Non-pigmented ciliary epithelial cell (primary cell): ENCODE results near the gene PSMG1.
"Not testable (repeated sequence)": the region's sequence is repeated elsewhere in the genome, so short reads cannot be mapped to it uniquely, and the experiment has no call there.

ENCODE experiments used
- DNase-seq: peaks from one replicate; pipeline ENCODE4 v3.0.0-alpha.2; 2010; ENCODE audit warnings: low read depth

Gene PSMG1

DNA sequence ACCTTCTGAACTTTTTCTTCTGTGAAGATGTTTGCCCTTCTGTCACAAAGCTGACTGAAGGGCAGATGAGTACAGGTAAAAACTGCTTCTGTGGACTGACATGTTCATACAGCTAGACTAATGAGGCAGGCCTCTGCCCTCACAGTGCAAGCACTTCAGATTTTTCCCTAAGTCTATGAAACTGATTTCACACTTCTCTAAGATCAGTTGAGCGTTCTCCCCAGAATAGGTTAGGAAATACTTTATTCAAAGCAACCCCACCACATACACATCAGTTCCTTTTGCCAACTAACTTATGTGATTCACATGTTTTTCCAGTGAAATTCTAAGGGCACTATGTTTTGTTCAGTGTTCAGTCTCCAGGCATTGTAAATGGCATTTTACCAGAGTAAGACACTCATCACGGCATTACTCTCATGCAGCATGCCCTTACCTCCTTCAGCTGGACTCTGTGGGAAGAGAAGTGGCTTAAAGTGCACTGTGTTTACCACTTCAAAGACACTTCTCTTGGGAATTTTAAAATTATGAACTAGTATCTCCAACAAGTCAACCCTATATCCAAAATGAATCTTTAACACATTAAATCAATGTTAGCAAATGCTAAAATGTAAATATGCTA lies 5.4 kb upstream of the PSMG1 start:
- no peak for DNase-seq

DNA sequence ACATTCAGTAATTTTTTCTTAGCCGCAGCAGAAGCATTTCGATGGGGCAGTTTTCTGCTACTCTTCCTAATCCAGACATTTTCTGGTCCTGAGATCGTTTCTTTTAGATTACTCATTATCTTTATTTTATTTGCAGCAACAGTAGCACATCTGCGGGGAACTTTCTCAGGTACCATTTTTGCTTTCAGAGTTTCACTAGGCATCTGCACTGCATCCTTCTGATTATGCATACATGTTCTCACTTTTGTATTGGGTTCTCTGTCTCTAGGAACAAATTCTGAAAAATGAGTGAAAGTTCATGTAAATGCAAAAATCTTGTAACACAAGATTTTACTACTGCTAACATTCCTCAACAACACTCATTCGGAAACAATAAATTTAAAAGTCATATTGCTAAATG lies 3.9 kb upstream of the PSMG1 start:
- no peak for DNase-seq

DNA sequence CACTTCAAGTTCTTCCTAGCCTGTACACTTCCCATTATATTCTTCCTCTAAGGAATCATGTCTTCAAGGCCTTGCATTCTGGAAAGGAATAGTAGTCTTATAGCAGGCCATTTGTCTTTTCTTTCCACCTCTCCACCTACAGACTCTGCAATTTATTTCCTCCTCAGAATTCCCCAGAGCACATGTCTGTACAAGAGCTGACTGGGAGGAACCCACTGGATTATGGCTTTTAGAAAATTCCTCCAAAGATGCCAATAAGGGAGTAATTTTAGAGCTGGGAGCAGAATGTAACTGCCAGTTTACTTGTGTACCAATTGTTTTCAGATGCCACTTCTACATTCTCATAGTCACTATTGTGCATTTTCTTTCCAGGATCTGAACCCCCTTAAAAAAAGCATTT lies 3.4 kb upstream of the PSMG1 start:
- DNase-seq, result no peak

DNA sequence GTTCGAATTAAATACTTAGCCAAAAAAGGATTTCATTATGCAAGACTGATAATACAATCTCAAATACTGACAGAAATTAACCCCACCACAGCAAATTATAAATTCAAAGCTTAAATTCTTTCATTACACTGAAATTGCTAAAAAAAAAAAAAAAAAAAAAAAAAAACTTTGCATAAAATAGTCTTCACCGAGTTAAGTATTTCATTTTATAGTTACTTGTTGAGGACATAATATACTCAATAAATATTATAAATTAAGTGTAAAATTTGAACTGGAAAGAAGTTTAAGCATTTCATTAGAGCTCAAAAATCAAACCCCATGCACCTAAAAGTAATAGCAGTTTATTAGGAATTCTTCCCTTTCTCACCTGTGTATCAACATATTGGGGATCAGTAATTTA lies 1.9 kb upstream of the PSMG1 start:
- DNase-seq, result no peak

DNA sequence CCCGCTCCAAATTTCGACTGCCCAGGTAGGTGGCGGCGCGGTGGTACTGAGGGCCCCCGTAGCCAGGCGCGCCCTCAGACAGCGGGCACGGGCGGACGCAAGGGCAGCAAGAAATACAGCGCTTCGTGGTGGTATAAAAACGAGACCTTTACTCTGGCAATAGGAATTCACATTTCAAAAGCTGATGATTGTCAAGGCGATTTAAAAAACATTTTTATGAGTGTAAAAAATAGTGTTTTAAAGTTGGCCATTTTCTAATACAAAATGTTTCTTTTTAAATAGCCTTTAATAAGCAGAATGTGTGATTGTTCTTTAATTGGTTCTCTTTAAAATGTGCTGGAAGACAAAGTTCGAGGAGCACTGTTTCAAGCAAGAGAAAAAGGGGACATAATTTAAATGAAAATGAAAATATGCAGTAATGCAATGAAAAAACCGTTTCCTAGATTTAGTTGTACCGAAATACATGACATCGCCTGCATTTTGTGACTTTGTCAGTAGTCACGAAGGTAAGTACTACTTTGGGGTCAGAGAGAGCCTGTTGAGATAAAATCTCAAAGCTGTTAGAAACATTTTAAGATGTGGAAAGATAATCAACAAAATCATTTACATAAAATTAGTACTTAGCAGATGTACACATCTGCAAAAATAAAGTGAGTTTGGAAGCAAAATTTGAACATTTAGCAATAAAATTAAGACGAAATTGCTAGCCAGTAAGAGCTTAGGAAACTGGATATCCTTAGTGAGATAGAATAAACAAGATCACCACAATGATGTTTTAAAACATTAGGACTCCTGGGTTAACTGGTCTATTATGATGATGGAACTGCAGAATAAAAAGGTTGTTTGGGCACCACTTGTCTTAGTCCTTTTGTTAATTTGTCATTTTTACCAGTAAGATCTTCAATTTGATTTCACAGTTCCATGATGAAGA lies 1.1 kb upstream of the PSMG1 start:
- no peak for DNase-seq

DNA sequence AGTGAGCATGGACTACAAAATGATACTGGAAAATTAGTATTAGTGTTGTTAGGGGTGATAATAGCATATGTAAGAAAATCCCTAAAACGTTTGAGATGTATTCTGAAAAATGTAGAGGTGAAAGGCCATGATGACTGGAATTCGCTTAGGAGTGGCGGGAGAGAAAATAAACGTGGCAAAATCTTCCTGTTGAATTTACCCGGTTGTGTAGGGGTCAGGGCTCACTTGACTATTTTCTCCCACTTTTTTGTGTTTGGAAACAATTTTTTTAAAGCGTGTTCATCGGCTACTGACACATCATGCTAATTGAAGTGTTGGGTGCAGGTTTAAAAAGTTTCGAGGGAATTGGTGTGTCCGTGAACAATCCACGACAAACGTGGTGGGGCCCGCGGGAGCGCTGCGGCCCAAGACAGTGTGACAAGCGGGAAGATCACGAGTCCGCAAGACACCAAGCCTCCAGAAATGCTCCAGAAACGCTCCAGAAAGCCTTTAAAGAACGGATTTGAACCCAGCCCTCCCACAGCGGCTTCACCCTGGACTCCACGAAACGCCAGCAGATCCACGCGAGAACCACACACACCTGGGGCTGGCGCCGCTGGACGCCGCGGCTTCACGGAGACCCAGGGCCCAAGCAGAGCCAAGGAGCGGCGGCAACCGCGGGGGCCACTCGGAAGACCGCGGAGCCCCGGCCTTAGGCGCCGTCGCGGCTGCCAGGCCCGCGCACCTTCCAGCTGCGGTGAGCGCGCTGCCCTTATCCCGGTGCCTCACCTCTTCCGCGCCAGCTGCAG lies 573 bp downstream of the PSMG1 start:
- no peak for DNase-seq

DNA sequence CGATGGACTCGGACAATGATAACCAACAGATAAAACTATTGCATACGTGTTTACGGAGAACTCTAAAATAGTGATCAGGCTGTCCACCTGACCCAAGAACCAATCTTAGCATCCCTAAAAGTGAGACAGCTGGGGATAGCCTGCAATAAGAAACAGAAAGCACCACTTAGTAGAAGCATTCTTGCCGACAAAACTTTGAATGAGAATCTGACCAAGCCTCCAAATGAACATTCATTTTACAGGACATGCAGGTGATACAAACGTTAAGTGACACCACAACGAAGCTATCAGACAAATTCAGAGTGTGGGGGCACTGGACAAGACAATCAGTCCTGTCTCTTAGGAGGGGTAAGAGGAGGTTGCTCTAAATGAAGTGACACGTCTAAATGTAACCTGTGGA lies 1.2 kb downstream of the PSMG1 start:
- no peak for DNase-seq

DNA sequence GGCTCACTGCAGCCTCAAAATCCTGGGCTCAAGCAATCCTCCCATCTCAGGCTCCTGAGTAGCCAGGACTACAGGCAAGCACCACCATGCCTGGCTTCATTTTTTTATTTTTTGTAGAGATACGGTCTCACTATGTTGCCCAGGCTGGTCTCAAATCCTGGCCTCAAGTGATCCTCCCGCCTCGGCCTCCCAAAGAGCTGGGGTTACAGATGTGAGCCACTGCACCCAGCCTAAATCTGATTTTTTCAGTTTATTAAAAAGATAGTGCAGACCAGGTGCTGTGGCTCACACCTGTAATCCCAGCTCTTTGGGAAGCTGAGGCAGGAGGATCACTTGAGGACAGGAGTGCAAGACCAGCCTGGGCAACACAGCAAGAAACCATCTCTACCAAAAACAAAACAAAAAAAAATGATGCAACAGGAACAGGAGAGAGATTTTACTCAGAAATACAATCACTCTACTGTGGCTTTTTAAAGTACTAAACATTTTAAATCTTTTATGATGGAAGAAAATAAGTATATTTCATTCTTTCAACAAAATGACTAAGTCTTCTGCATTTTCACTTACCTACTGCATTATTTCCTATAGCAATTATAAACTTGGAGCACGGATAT lies 1.9 kb downstream of the PSMG1 start:
- DNase-seq, result no peak

DNA sequence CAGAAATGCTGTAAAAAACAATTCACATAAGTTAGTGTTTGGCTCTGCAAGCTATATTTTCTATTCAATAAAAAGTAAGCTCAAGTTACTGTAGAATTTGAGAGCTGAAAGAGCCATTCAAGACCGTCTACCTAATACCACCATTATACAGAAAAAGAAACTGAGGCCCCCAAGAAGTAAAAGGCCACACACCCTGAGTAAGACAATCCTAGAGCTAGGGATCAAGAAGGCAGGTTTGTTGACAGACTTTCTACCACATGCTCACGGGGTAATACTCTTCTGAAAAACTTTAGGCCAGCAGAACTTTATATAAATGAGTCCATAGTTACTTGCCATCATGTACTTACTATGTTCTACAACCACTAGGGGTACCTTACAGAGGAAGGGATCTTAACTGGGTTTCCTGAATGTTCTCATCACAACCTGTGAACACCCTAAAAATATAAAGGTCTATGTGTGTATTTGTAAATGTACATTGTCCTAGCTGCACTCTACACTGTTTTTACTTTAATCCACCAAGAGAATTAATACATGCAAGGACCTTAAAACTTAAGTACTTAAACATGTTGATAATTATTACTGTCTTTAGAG lies 2.7 kb downstream of the PSMG1 start:
- no peak for DNase-seq

DNA sequence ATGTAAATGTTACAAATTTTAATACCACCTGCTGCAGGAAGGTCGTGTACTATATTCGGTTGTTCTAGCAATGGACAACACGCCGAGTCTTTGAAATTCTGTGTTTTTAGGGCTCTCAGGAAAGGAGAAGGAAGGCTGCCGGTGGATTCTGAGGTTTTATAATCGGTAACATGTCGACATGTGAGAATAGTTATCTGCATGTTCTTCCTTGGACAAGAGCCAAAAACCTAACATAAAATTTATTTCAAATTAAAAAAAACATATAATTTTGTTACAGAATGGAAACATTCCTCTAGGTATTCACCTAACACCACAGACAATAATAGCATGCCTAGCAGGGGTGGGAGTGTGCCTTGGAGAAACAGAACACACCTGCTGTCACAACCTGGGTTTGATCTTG lies 4.8 kb downstream of the PSMG1 start:
- no peak for DNase-seq

DNA sequence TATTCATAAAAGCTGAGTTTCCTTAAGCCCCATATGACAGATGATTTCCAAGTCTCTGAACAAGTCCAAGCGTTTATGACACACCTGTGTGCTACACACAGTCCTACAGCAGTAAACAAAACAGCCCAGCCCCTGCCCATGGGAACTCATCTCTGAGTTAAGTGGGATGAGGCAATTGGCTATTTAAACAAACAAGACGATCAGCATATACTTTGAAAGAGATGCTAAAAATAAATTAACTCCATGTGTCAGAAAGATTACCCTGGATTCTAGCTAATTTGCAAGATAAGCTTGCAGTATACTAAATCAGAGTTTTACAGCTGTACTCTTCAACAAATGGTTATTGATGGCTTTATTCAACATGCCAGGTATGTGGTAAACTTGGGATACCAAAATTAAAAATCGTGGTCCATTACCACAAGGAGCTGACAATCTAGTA lies 7.0 kb downstream of the PSMG1 start:
- no peak for DNase-seq

DNA sequence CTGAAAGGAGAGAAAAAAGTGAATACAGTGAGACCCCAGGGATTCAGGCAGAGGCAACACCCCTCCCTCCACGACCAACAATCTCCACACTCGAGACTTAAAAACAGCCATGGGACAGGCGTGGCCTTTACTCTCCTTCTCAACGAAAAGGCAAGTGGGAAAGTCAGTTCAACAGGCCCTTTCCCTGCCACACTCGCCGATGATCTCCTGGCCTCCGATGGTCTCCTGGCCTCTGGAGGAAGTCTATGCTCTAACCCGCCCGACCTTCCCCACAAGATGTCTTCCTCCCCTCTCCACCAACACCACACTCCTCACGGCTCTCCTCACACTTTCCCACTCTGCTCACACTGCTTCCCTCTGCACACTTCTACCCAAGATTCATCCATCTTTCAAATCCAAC lies 7.6 kb downstream of the PSMG1 start:
- DNase-seq, result no peak

DNA sequence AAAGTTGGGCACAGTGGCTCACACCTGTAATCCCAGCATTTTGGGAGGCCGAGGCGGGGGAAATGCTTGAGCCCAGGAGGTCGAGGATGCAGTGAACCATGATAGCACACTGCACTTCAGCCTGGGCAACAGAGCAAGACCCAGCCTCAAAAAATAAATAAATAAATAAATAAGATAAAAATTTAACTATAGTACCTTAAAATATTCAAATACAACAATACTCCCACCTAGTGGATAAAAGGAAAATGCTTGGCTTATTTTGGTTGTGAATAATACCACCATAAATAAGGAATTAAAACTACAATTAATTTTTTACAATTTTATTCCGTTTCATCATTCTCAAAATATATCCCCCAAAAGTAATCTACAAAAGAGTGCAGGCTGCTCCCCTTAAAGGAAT lies 8.1 kb downstream of the PSMG1 start:
- no peak for DNase-seq

DNA sequence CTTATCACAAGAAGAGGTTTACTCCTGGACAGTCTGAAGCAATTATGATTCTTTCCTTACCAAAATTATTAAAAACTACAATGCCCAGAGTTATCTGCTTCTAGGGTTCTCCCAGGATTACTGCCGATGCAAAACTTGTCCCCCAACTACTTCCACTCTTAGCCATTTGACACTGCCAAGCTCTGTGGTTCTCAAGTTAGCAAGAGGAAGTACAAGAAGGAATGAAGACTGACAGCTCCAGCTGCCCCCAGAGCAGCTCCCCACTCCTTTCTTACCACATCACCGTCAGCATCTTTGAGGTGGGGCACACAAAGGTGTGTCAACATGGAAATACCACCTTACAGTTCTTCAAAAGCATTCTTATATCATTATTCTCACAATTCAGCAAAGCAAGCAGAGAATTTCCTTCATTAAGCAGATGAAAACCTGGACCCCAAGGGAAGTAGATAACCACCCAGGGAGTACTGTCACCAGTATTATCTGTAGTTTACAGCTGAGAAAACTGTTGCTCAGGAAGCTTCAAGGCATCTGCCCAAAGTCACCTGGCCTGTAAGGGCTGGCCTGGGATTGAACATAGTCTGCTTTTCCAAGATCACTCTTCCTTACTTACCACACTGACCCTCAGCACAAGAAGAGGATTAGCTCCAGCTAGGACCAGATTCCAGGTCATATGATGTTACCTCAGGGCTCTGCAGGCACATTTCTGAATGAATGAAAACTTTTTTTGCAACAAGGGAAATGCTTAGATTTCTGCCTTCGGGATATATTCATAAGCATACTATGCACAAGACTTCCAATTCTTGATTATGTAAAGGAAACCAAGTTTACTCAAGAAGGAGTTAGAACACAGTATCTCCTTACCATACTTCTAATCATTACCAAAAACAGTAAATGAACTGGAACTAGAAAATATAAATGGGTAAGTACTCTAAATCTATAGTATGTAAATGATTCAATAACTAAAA lies 9.3 kb downstream of the PSMG1 start:
- no peak for DNase-seq

DNA sequence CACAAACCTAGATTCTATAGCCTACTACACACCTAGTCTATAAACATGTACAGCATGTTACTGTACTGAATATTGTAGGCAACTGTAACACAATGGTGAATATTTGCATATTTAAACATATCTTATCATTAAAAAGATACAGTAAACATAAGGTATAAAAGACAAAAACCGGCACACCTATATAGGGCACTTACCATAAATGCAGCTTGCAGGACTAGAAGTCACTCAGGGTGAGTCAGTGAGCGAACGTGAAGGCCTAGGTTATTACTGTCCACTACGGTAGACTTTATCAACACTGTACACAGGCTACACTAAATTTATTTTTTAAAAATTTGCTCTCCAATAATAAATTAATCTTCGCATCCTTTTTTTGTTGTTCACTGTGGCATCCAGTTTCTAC lies 13.3 kb downstream of the PSMG1 start:
- no peak for DNase-seq

DNA sequence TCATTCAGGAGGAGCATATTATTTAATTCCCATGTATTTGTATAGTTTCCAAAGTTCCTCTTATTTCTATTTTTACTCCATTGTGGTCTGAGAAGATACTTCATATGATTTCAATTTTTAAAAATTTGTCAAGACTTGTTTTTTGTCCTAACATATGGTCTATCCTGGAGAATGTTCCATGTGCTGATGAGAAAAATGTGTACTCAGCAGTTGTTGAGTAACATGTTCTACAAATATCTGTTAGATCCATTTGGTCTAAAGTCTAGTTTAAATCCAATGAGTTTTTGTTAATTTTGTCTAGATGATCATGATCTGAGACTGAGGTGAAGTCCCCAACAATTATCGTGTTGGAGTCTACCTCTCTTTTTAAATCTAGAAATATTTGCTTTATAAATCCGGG lies 14.5 kb downstream of the PSMG1 start:
- DNase-seq, result no peak

DNA sequence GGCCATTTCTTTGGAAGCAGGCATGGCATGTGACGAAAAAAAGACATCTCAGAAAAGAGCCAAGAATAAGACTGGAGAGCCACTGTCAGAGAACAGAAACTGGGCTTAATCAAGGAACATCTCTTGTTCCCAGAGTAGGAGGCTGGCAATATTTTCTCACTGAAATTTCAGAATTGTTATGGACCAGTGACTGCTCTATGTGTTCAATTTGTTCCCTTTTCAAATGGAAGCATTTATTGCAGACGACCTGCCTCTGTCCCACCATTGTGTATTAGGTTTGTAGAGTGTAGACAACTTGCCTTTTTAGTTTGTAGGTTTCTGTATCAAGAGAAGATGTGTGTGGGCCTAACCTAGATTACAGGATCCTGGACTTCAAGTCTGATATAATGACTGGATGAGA lies 18.7 kb downstream of the PSMG1 start:
- DNase-seq, result no peak

DNA sequence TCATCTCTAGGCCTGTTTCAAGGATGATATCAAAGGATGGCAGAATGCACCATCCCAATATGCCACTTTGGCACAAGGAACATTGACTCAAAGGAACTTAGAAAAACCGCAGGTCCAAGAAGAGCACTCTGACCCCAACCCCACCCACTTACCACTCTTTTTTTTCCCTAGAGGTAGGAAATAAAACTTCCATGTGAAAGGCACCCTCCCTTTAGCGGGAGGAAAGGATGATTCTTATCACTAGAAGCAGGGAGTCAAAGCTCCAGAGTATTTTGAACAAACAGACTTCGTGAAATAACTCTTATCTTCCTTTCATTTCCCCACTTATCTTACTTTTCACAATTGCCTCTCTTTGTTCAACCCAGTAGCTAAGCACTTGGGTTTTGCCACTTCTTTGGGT lies 22.2 kb downstream of the PSMG1 start:
- DNase-seq, result no peak

DNA sequence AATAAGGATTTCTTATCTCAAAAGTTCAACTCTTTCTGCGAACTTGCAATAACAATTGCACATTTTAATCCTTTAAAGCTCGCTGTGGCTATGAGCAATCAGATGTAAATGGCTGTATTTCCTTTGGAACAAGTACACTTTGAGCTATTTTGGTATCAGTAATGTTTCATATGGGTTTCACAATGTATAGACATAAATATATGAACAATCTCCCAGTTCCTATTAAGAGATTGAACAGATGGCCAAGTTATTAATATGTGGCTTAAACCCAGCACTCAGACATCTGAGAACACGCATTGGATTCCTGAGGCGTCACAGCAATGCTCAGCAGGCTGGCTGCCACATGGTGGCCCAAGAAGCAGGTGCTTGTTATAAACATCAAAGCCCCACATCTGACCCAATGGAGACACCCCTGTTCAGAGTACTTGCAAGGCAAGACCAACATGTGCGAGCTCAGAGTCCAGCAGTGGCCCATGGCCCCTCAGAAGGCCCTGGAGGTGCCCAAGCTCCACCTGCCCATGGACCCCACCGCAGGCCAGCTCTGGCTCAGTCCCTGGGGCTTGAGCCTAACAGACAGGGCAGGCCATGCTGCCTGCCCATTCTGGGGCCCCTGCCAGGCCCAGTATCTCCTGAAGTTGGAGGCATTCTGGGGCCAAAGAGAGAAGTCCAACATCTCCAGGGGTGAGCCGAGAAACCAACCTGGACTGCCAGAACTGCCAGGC lies 23.7 kb downstream of the PSMG1 start:
- DNase-seq, result peak; percentile 56

DNA sequence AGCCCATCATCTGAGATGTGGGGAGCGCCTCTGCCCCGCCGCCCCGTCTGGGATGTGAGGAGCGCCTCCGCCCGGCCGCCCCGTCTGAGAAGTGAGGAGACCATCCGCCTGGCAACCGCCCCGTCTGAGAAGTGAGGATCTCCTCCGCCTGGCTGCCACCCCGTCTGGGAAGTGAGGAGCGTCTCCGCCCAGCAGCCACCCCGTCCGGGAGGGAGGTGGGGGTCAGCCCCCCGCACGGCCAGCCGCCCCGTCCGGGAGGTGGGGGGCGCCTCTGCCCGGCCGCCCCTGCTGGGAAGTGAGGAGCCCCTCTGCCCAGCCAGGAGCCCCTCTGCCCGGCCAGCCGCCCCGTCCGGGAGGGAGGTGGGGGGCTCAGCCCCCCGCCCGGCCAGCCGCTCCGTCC lies 26.0 kb downstream of the PSMG1 start:
- not testable (repeated sequence) for DNase-seq
